T-helper 2 cell treated with Interferon-gamma antibody and Interleukin-4, amounts not matched to agents 5 μg/mL and 100 μg/mL, for 36 hours (primary cell): ENCODE results near the gene DAGLB.
A peak's percentile ranks its signal among the peaks of the same experiment; 100 is the strongest.
"Not testable (repeated sequence)": the region's sequence is repeated elsewhere in the genome, so short reads cannot be mapped to it uniquely, and the experiment has no call there.

Experiments
- DNase-seq: peaks from one replicate; pipeline ENCODE4 v3.0.0; 2021; ENCODE audit warnings: low spot score
- H3K27ac Mint-ChIP-seq: one replicate; pipeline ENCODE4 v1.8.0; 2021; ENCODE audit warnings: mild to moderate bottlenecking, mixed read lengths
- H3K27me3 Mint-ChIP-seq: one replicate; pipeline ENCODE4 v1.8.0; 2021; ENCODE audit warnings: low read depth, mixed read lengths
- H3K36me3 Mint-ChIP-seq: one replicate; pipeline ENCODE4 v1.8.0; 2021; ENCODE audit warnings: low read depth, mixed read lengths
- H3K4me1 Mint-ChIP-seq: one replicate; pipeline ENCODE4 v1.8.0; 2021; ENCODE audit warnings: low read depth, mixed read lengths
- H3K4me3 Mint-ChIP-seq: one replicate; pipeline ENCODE4 v1.8.0; 2022; ENCODE audit warnings: mild to moderate bottlenecking, moderate library complexity, mixed read lengths
- H3K9me3 Mint-ChIP-seq: one replicate; pipeline ENCODE4 v1.8.0; 2021; ENCODE audit warnings: mixed read lengths

Gene DAGLB

GRCh38 chr7:6479067-6479466 lies 31.3 kb upstream of the DAGLB start:
- Mint-ChIP-seq H3K4me3 (peak overlapping the region; percentile 61), H3K9me3 (no peaks in the 10 kb centered on the region), H3K27ac (peak overlapping the region; percentile 77), H3K4me1 (peaks cover 37% of the 10 kb centered on the region), H3K36me3 (peaks cover 32% of the 10 kb centered on the region), H3K27me3 (no peaks in the 10 kb centered on the region)
- no peak for DNase-seq

- no peaks in the 10 kb centered on the region for H3K27me3 Mint-ChIP-seq
- peaks cover 34% of the 10 kb centered on the region for H3K36me3 Mint-ChIP-seq
- no peaks in the 10 kb centered on the region for H3K9me3 Mint-ChIP-seq
- peaks cover 40% of the 10 kb centered on the region for H3K4me1 Mint-ChIP-seq
- no peak for DNase-seq
- no peak overlapping the region for H3K27ac Mint-ChIP-seq
- no peak overlapping the region for H3K4me3 Mint-ChIP-seq
These were observed 30.4 kb upstream of the DAGLB start for GRCh38 chr7:6478186-6478585.

GRCh38 chr7:6477318-6477660 lies 29.5 kb upstream of the DAGLB start:
- no peak overlapping the region for H3K4me3 Mint-ChIP-seq
- no peaks in the 10 kb centered on the region for H3K27me3 Mint-ChIP-seq
- H3K9me3 Mint-ChIP-seq = no peaks in the 10 kb centered on the region
- H3K36me3 Mint-ChIP-seq = peaks cover 29% of the 10 kb centered on the region
- H3K4me1 Mint-ChIP-seq = peaks cover 32% of the 10 kb centered on the region
- peak overlapping the region; percentile 28 for H3K27ac Mint-ChIP-seq
- no peak for DNase-seq

- no peak overlapping the region for H3K27ac Mint-ChIP-seq
- no peak for DNase-seq
These were observed 29.0 kb upstream of the DAGLB start for GRCh38 chr7:6476596-6477317.

GRCh38 chr7:6475433-6476186 lies 27.9 kb upstream of the DAGLB start:
- no peaks in the 10 kb centered on the region for H3K27me3 Mint-ChIP-seq
- peak overlapping the region; percentile 60 for H3K27ac Mint-ChIP-seq
- peaks cover 25% of the 10 kb centered on the region for H3K4me1 Mint-ChIP-seq
- no peak for DNase-seq
- H3K4me3 Mint-ChIP-seq = no peak overlapping the region
- H3K36me3 Mint-ChIP-seq = peaks cover 27% of the 10 kb centered on the region
- no peaks in the 10 kb centered on the region for H3K9me3 Mint-ChIP-seq

More at GRCh38 chr7:6476596-6477317, 29.0 kb upstream of the DAGLB start:
- Mint-ChIP-seq H3K27me3 (no peaks in the 10 kb centered on the region), H3K9me3 (no peaks in the 10 kb centered on the region), H3K4me1 (peaks cover 31% of the 10 kb centered on the region), H3K4me3 (no peak overlapping the region), H3K36me3 (peaks cover 32% of the 10 kb centered on the region)

GRCh38 chr7:6465862-6466261 lies 18.1 kb upstream of the DAGLB start:
- H3K27me3 Mint-ChIP-seq = no peaks in the 10 kb centered on the region
- peaks cover 59% of the 10 kb centered on the region for H3K36me3 Mint-ChIP-seq
- H3K4me1 Mint-ChIP-seq = peaks cover 2% of the 10 kb centered on the region
- no peak overlapping the region for H3K4me3 Mint-ChIP-seq
- H3K9me3 Mint-ChIP-seq = peaks cover 3% of the 10 kb centered on the region
- H3K27ac Mint-ChIP-seq = no peak overlapping the region
- no peak for DNase-seq

- DNase-seq, H3K4me1 Mint-ChIP-seq, H3K27ac Mint-ChIP-seq, H3K9me3 Mint-ChIP-seq, H3K4me3 Mint-ChIP-seq, H3K27me3 Mint-ChIP-seq: not testable (repeated sequence)
- peaks cover 50% of the 10 kb centered on the region for H3K36me3 Mint-ChIP-seq
These were observed 15.9 kb upstream of the DAGLB start for GRCh38 chr7:6463609-6464008.

GRCh38 chr7:6461946-6462550 lies 14.3 kb upstream of the DAGLB start:
- Mint-ChIP-seq H3K27ac (no peak overlapping the region), H3K27me3 (no peaks in the 10 kb centered on the region), H3K36me3 (peaks cover 36% of the 10 kb centered on the region), H3K9me3 (peaks cover under 1% of the 10 kb centered on the region), H3K4me1 (peaks cover 2% of the 10 kb centered on the region), H3K4me3 (no peak overlapping the region)
- DNase-seq = no peak

- no peaks in the 10 kb centered on the region for H3K27me3 Mint-ChIP-seq
- no peaks in the 10 kb centered on the region for H3K9me3 Mint-ChIP-seq
- H3K27ac Mint-ChIP-seq = peak overlapping the region; percentile 7
- DNase-seq = no peak
- H3K4me1 Mint-ChIP-seq = peaks cover 2% of the 10 kb centered on the region
- H3K4me3 Mint-ChIP-seq = no peak overlapping the region
- H3K36me3 Mint-ChIP-seq = peaks cover 30% of the 10 kb centered on the region
These were observed 13.3 kb upstream of the DAGLB start for GRCh38 chr7:6460990-6461584.

- Mint-ChIP-seq H3K4me1 (peaks cover 2% of the 10 kb centered on the region), H3K4me3 (no peak overlapping the region), H3K27ac (no peak overlapping the region), H3K27me3 (no peaks in the 10 kb centered on the region), H3K36me3 (peaks cover 23% of the 10 kb centered on the region), H3K9me3 (no peaks in the 10 kb centered on the region)
- no peak for DNase-seq
These were observed 12.5 kb upstream of the DAGLB start for GRCh38 chr7:6460303-6460702.

GRCh38 chr7:6458676-6459075 lies 10.9 kb upstream of the DAGLB start:
- H3K27ac Mint-ChIP-seq, H3K4me3 Mint-ChIP-seq, H3K9me3 Mint-ChIP-seq, H3K27me3 Mint-ChIP-seq, H3K4me1 Mint-ChIP-seq, DNase-seq: not testable (repeated sequence)
- peaks cover 20% of the 10 kb centered on the region for H3K36me3 Mint-ChIP-seq

GRCh38 chr7:6453734-6454133 lies 6.0 kb upstream of the DAGLB start:
- Mint-ChIP-seq H3K27me3 (no peaks in the 10 kb centered on the region), H3K36me3 (no peaks in the 10 kb centered on the region), H3K9me3 (no peaks in the 10 kb centered on the region), H3K27ac (no peak overlapping the region), H3K4me1 (no peaks in the 10 kb centered on the region), H3K4me3 (no peak overlapping the region)
- DNase-seq = no peak

- Mint-ChIP-seq H3K27ac (peak overlapping the region; percentile 42), H3K4me1 (peaks cover 6% of the 10 kb centered on the region), H3K9me3 (no peaks in the 10 kb centered on the region), H3K4me3 (no peak overlapping the region), H3K27me3 (no peaks in the 10 kb centered on the region), H3K36me3 (peaks cover 6% of the 10 kb centered on the region)
- no peak for DNase-seq
These were observed 3.5 kb upstream of the DAGLB start for GRCh38 chr7:6451224-6451705.

GRCh38 chr7:6450591-6450990 lies 2.8 kb upstream of the DAGLB start:
- H3K4me3 Mint-ChIP-seq, H3K4me1 Mint-ChIP-seq: not testable (repeated sequence)

More at GRCh38 chr7:6450591-6450990, 2.8 kb upstream of the DAGLB start:
- not testable (repeated sequence) for H3K27me3 Mint-ChIP-seq, H3K36me3 Mint-ChIP-seq, DNase-seq, H3K9me3 Mint-ChIP-seq
- H3K27ac Mint-ChIP-seq = peak overlapping the region; percentile 26
